HG03521 (cell line): ENCODE data around the gene MINPP1.

Source experiments
- ATAC-seq: cut with Tn5 transposase; IDR thresholded peaks from one replicate; pipeline ENCODE4 v1.9.1; 2021; ENCODE audit warnings: mild to moderate bottlenecking, moderate library complexity; ENCODE audit not compliant: unreplicated experiment

The MINPP1 gene

GRCh38 chr10:87519582-87519981 lies 14.9 kb downstream of the MINPP1 start:
- ATAC-seq = no peak

GRCh38 chr10:87523731-87524130 lies 19.0 kb downstream of the MINPP1 start:
- ATAC-seq = no peak

DNA sequence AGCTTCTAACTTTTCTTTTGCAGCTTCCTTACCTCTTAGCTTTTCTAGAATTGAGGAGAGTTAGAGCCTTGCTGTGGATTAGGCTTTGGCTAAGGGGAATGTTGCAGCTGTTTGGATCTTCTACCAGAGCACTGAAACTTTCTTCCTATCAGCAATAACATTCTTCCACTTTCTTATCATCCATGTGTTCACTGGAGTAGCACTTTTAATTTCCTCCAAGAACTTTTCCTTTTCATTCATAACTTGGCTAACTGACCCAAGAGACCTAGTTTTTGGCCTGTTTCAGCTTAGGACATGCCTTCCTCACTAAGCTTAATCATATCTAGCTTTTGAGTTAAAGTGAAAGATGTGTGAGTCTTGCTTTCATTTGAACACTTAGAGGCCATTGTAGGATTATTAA lies 19.6 kb downstream of the MINPP1 start:
- no peak for ATAC-seq

DNA sequence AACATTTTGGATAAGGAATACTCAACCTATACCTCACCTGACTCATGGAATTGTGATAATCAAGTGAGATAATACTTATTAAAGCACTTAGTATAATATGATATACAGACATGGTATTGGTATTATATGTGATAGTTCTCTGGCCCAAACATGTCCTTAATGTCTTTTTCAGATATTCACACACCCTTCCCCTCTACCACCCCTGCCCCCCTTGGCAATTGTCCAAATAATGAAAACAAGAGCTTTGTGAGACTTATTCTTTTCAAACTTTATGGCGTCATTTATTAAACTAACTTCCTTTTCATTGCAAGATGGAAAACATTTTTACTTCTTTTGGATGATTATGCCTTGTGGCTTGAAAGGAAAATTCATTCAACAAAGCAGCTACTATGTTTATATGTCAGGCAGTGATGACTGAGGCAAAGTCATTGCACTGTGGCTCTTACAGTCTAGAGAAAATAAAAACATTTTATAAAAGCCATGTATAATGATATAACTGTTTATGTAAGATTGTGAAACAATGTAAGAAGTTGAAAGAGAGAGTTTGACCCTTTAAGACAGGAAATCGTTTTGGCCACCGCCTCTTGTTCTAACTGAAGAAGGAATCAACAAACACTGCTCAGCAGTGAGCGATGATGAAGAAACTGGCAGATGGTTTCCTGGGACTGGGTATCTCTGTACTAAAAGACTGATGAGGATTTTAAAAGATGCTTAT lies 27.4 kb downstream of the MINPP1 start:
- ATAC-seq = no peak

DNA sequence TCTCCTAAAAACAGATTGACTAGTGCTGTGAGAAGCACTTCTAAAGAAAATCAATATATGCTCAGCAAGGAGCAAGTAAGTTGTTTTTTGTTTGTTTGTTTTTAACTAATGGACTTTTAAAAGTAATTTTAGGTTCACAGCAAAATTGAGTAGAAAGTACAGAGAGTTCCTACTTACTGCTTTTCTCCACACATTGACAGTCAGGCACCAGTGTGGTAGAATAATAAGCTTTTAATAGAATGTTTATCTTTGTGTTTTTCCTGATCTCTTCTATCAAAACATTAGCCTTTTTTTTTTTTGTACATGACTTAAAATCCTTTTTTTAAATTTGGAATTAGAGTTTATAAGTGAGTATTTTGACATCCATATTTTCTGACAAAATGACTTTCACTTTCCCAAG lies 28.0 kb downstream of the MINPP1 start:
- no peak for ATAC-seq

DNA sequence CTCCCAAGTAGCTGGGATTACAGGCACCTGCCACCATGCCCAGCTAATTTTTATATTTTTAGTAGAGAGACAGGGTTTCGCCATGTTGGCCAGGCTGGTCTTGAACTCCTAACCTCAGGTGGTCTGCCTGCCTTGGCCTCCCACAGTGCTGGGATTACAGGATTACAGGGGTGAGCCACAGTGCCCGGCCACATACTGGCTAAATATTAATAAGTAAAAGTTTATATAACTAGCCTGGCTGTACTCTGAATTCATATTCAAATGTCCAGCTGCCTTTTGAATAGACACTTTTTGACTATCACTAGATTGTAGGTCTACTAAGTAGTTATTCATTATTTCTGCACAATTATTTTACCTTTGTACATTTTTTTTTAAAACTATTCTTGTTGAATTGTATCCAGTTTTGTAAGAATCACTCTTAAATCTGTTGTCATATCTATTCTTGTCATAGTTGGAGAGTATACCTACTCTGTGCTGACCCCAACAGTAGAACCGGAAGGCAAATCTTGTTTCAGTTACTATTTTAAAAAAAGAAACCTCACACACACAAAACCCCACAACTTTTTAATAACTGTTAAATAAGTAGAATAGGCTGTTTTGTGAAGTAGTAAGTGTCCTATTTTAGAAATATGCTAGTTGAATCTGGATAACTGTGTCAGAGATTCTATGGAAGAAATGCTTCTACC lies 29.6 kb downstream of the MINPP1 start:
- peak; percentile 76 for ATAC-seq

DNA sequence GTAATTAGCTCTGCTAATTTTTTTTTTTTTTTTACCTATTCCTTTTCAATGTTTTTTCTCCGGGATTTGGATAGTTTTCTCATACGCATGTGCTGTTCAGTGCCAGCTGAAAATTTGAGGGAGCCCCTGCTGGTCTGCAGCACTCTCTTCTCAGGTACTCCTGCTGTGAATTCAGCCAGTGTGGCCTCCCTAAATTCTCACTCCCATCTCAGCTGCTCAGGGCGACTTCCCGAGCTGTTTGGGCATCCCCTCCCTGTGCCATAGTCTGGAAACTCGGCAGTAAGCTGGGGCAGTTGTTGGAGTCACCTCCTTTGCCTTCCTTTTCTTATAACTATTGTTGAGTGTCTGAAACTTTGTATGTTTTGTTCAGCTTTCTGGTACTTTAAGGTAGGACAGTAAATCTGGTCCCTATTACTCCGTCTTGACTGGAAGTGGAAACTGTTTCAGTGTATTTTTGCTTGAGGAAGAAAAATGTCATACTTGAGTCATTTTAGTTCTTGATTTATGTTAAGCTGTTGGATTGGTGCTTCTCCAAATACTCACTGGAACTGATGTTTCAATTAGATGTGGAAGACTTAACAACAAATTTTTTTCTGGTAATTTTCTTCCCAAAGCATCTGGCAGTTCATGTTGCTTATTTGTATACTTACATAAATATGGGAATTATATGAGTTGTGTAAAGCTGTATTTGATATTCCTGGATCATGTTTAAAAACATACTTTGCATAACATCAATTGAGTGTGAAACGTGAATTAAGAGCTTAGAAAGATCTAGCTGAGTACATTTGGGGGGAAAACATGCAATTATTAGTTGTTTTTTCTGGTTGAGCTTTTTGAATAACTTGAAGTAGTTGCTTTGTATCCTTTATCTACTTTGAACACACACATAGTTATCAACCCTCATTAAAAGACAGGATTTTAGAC lies 33.7 kb downstream of the MINPP1 start:
- no peak for ATAC-seq

DNA sequence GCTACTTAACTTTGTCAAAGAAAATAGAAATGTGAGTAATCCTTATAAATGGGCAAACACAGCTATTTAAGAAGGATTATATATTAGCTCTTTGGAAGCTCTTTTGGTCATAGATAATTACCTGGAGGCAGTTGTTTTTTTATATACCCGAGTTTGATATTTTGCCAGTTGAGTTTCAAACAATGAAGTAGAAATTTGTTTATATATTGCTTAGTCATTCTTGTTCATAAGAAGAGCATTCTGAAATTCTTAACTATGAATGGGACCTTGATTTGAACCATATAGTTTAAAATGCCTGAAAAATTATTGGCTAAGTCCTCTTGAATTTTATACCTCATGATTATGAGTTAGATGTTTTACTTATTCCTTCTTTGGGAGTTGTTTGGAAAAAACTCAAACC lies 36.4 kb downstream of the MINPP1 start:
- ATAC-seq = no peak

- no peak for ATAC-seq
Measured at GRCh38 chr10:87544721-87545120, 40.0 kb downstream of the MINPP1 start.

GRCh38 chr10:87545783-87546182 lies 41.1 kb downstream of the MINPP1 start:
- no peak for ATAC-seq

DNA sequence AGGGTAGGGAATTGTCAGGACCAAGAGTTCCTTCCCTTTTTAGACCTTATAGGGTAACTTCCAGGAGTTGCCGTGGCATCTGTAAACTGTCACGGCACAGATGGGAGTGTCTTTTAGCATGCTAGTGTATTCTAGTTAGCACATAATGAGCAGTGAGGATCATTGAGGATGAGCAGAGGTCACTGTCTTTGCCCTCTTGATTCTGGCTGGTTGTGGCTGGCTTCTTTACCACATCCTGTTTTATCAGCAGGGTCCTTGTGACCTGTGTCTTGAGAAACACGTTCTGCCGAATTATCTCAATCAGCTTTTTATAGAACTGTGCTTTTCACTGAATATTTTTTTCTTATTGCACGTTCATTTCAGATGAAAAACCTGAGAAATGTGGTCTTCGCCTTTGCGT lies 41.5 kb downstream of the MINPP1 start:
- ATAC-seq = no peak

- ATAC-seq = no peak
Measured at GRCh38 chr10:87546971-87547413, 42.3 kb downstream of the MINPP1 start.

DNA sequence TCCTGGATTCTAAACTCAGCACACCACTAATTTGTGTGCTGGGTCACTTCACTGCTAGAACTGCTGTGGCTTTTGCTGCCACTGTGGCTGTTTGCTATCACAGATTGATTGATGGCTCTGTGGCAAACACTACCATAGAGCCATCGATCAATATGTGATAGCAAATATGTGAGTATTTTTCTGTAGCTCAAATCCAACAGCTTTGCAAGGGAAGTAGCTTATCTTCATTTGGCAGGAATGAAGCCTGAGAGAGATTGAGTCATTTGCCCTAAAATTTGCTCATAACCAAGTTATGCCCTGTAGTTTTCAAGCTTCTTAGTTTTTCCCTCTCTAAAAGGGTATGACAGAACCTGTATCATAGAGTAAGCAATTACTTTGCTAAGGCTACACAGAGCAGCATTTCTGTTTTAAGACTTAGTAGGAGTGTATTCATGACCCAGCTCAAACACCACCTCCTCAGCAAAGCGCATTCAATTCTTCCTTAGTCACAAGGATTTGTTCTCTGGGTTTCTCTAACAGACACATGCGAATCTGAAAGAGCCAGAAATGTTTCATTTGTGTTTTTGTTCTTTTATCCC lies 43.1 kb downstream of the MINPP1 start:
- no peak for ATAC-seq

DNA sequence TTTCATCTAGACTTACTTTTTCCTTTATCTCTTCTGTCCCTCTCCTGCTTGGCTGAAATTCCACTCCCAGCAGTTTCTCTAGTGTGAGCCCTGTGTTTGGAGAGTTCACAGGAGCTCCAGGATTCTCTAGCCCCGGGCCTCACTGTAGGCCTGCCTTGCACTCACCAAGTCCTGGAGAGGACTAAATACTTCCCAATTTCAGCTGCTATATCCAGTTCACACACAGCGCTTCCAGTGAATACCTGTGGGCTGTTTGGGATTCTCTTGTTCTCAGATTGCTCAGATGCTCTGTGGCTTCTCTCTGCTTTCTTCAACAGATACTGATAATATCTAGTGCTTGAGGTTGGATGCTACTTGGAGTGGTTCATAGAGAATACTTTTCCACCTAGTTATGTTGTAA lies 46.0 kb downstream of the MINPP1 start:
- no peak for ATAC-seq

GRCh38 chr10:87551326-87551725 lies 46.6 kb downstream of the MINPP1 start:
- ATAC-seq = no peak

- ATAC-seq = no peak
Measured at GRCh38 chr10:87552248-87552929, 47.7 kb downstream of the MINPP1 start.

- ATAC-seq = no peak
Measured at GRCh38 chr10:87557409-87557808, 52.7 kb downstream of the MINPP1 start.

DNA sequence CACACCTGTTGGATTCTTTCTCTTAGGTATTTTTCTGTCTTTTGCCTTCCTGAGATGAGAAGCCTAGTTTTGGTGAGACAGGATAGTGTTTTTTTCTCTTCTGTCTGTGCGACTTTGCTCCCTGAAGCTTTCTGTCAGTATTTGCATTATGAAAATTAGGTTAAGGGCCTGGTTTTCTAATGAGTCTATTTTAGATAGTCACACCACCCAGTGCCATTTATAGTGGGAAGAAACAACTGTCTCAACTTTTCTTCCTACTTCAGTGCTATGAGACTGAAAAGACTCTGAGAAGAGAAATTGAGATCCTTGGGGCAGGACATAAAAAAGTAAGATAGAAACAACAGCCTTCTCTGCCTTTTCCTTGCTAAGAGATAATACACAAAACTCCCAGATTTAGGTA lies 53.6 kb downstream of the MINPP1 start:
- ATAC-seq = no peak

DNA sequence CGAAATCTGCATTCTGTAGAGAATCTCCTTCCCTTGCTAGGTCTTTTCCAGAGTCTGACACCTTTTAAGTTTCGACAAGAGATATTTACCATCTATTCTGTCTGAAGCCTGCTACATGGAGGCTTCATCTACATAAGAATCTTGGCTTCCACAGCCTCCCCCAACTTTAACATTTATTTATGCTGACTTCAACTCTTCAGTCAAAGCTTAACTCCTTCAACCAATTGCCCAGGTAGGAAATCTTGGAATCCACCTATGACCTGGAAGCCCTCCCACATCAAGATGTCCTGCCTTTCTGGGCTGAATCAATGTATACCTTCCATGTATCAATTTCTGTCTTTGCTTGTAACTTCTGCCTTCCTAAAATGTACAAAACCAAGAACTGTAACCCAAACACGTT lies 54.7 kb downstream of the MINPP1 start:
- no peak for ATAC-seq

DNA sequence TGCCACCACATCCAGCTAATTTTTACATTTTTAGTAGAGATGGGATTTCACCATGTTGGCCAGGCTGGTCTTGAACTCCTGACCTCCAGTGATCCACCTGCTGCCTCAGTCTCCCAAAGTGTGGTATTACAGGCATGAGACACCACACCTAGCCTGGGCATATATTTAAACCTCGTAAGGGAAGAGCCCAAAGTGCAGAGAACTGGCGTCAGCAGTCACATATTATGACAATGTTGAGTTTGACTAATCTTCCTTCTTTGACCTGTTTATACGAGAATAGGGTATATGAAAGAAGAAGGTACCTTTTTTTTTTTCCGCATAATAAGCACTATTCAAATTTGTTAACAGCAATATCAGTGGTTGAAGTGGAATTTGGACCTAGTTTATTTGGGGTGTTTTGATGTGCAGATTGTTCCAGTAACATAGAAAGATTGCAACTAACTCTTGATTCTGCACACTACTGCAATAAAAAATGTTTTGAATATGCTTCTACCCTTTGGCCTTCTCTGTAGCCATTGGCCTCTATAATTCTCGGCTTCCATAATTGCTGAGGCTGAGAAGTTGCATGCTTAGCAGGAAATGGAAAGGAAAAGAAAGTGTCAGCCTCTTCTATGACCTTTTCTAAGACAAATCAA lies 55.9 kb downstream of the MINPP1 start:
- no peak for ATAC-seq
